ACC112 (cell line): Measurements from ENCODE around the gene NFASC.

Experiments used
- H2AFZ ChIP-seq: fragments of 200-600 bp; sonication (generic); one replicate; pipeline ENCODE4 v1.6.0; 2017; ENCODE audit warnings: antibody characterized with exemption, low read length; ENCODE audit not compliant: unreplicated experiment
- H3K27ac ChIP-seq: fragments of 200-600 bp; sonication (generic); 2 replicates; pipeline ENCODE4 v1.5.1; 2014; ENCODE audit warnings: low read depth, mild to moderate bottlenecking, antibody characterized with exemption, low read length, moderate library complexity
- H3K27me3 ChIP-seq: fragments of 200-600 bp; sonication (generic); 2 replicates; pipeline ENCODE4 v1.6.1; 2014; ENCODE audit warnings: mild to moderate bottlenecking, antibody characterized with exemption, low read length, moderate library complexity, mixed read lengths; ENCODE audit not compliant: insufficient read depth
- H3K36me3 ChIP-seq: fragments of 200-600 bp; sonication (generic); 2 replicates; pipeline ENCODE4 v1.6.1; 2016; ENCODE audit warnings: mild to moderate bottlenecking, antibody characterized with exemption, low read length, moderate library complexity, mixed read lengths; ENCODE audit not compliant: insufficient read depth
- H3K4me1 ChIP-seq: fragments of 200-600 bp; sonication (generic); one replicate; pipeline ENCODE4 v1.6.1; 2016; ENCODE audit warnings: low read length, mixed read lengths; ENCODE audit not compliant: insufficient read depth, unreplicated experiment, control insufficient read depth
- H3K4me3 ChIP-seq: fragments of 200-600 bp; sonication (generic); 2 replicates; pipeline ENCODE4 v1.5.1; 2014; ENCODE audit warnings: mild to moderate bottlenecking, low read depth, low read length
- H3K79me2 ChIP-seq: fragments of 200-600 bp; sonication (generic); one replicate; pipeline ENCODE4 v1.6.0; 2016; ENCODE audit warnings: low read length; ENCODE audit not compliant: control insufficient read depth, unreplicated experiment, insufficient read depth

Gene NFASC

GRCh38 chr1:204854286-204854685 is 16.4 kb upstream of the NFASC start:
- no peaks in the 10 kb centered on the region for H3K4me1 ChIP-seq
- H3K27me3 ChIP-seq = no peaks in the 10 kb centered on the region
- no peaks in the 10 kb centered on the region for H3K36me3 ChIP-seq
- no peak overlapping the region for H3K4me3 ChIP-seq
- H3K79me2 ChIP-seq = peaks cover 26% of the 10 kb centered on the region
- no peak overlapping the region for H2AFZ ChIP-seq
- H3K27ac ChIP-seq = no peak overlapping the region

- H3K27ac ChIP-seq = no peak overlapping the region
- no peaks in the 10 kb centered on the region for H3K36me3 ChIP-seq
These were observed 12.3 kb upstream of the NFASC start for GRCh38 chr1:204858363-204858821.

GRCh38 chr1:204859861-204860267 is 10.8 kb upstream of the NFASC start:
- Histone ChIP-seq H3K4me1 (no peaks in the 10 kb centered on the region), H3K27ac (no peak overlapping the region), H3K4me3 (no peak overlapping the region), H3K79me2 (peaks cover 5% of the 10 kb centered on the region), H3K36me3 (no peaks in the 10 kb centered on the region), H2AFZ (no peak overlapping the region), H3K27me3 (no peaks in the 10 kb centered on the region)

More at GRCh38 chr1:204858363-204858821, 12.3 kb upstream of the NFASC start:
- Histone ChIP-seq H3K4me1 (no peaks in the 10 kb centered on the region), H3K4me3 (no peak overlapping the region), H2AFZ (no peak overlapping the region), H3K79me2 (peaks cover 12% of the 10 kb centered on the region), H3K27me3 (no peaks in the 10 kb centered on the region)

GRCh38 chr1:204863024-204863423 is 7.6 kb upstream of the NFASC start:
- no peak overlapping the region for H2AFZ ChIP-seq
- no peak overlapping the region for H3K27ac ChIP-seq
- peaks cover 4% of the 10 kb centered on the region for H3K79me2 ChIP-seq
- peaks cover 3% of the 10 kb centered on the region for H3K4me1 ChIP-seq
- H3K36me3 ChIP-seq = no peaks in the 10 kb centered on the region
- no peak overlapping the region for H3K4me3 ChIP-seq
- no peaks in the 10 kb centered on the region for H3K27me3 ChIP-seq

GRCh38 chr1:204863730-204864129 is 6.9 kb upstream of the NFASC start:
- Histone ChIP-seq H2AFZ (no peak overlapping the region), H3K4me3 (no peak overlapping the region), H3K4me1 (peaks cover 3% of the 10 kb centered on the region), H3K79me2 (peaks cover 4% of the 10 kb centered on the region), H3K36me3 (no peaks in the 10 kb centered on the region), H3K27ac (no peak overlapping the region), H3K27me3 (no peaks in the 10 kb centered on the region)

GRCh38 chr1:204866051-204866596 is 4.5 kb upstream of the NFASC start:
- H3K27ac ChIP-seq = no peak overlapping the region
- H3K27me3 ChIP-seq = no peaks in the 10 kb centered on the region
- H3K36me3 ChIP-seq = no peaks in the 10 kb centered on the region
- peaks cover 3% of the 10 kb centered on the region for H3K4me1 ChIP-seq
- H3K4me3 ChIP-seq = no peak overlapping the region
- peaks cover 4% of the 10 kb centered on the region for H3K79me2 ChIP-seq
- H2AFZ ChIP-seq = no peak overlapping the region

- Histone ChIP-seq H3K4me3 (no peak overlapping the region), H2AFZ (no peak overlapping the region), H3K27me3 (no peaks in the 10 kb centered on the region), H3K27ac (no peak overlapping the region), H3K36me3 (no peaks in the 10 kb centered on the region), H3K4me1 (peaks cover 11% of the 10 kb centered on the region), H3K79me2 (peaks cover 7% of the 10 kb centered on the region)
These were observed 3.5 kb upstream of the NFASC start for GRCh38 chr1:204867203-204867602.

GRCh38 chr1:204867666-204868339 is 2.9 kb upstream of the NFASC start:
- H3K4me3 ChIP-seq = no peak overlapping the region
- H3K4me1 ChIP-seq = peaks cover 16% of the 10 kb centered on the region
- H3K27me3 ChIP-seq = no peaks in the 10 kb centered on the region
- no peak overlapping the region for H2AFZ ChIP-seq
- no peaks in the 10 kb centered on the region for H3K36me3 ChIP-seq
- peaks cover 7% of the 10 kb centered on the region for H3K79me2 ChIP-seq
- no peak overlapping the region for H3K27ac ChIP-seq

GRCh38 chr1:204868340-204868700 is 2.3 kb upstream of the NFASC start:
- H3K27ac ChIP-seq = no peak overlapping the region
- no peak overlapping the region for H3K4me3 ChIP-seq
- H3K79me2 ChIP-seq = peaks cover 7% of the 10 kb centered on the region
- H3K27me3 ChIP-seq = no peaks in the 10 kb centered on the region
- peaks cover 16% of the 10 kb centered on the region for H3K4me1 ChIP-seq
- no peak overlapping the region for H2AFZ ChIP-seq
- no peaks in the 10 kb centered on the region for H3K36me3 ChIP-seq

- no peaks in the 10 kb centered on the region for H3K36me3 ChIP-seq
- H2AFZ ChIP-seq = no peak overlapping the region
- no peak overlapping the region for H3K27ac ChIP-seq
- peaks cover 16% of the 10 kb centered on the region for H3K4me1 ChIP-seq
- H3K27me3 ChIP-seq = no peaks in the 10 kb centered on the region
- no peak overlapping the region for H3K4me3 ChIP-seq
- peaks cover 7% of the 10 kb centered on the region for H3K79me2 ChIP-seq
These were observed 1.6 kb upstream of the NFASC start for GRCh38 chr1:204869097-204869496.

- Histone ChIP-seq H3K4me1 (peaks cover 16% of the 10 kb centered on the region), H3K36me3 (no peaks in the 10 kb centered on the region), H3K27me3 (no peaks in the 10 kb centered on the region), H3K79me2 (peaks cover 5% of the 10 kb centered on the region), H2AFZ (no peak overlapping the region), H3K27ac (no peak overlapping the region), H3K4me3 (no peak overlapping the region)
These were observed 859 bp downstream of the NFASC start for GRCh38 chr1:204871405-204872037.
